H1 (cell line): ENCODE data around the gene OR10G2. TPM values are rescaled to one million over a fixed set of nuclear protein-coding genes. Genes with fewer than 3 reads are reported as not detected.

Experiments used
- CTCF ChIA-PET: fragments of 300-600 bp; sonication (Branson Sonifier 250); formaldehyde crosslinking; loops from one replicate; lab custom pipeline; 2021; ENCODE audit not compliant: partially characterized antibody; lab: Charles Lee
- POLR2A ChIA-PET: fragments of 300-600 bp; sonication (Branson Sonifier 250); formaldehyde crosslinking; loops from one replicate; lab custom pipeline; 2021; ENCODE audit warnings: inconsistent platforms; ENCODE audit not compliant: partially characterized antibody; lab: Charles Lee
- DNase-seq, 2 experiments: peaks; one replicate each; pipeline versions ENCODE4 v3.0.0 to v3.0.0-alpha.2; 2010 to 2022; ENCODE audit warnings: low spot score in 2 of 2, low read depth in 1 of 2, mixed read lengths in 1 of 2
- FAIRE-seq: peaks from 2 replicates; lab custom pipeline; 2011; peaks lifted over from hg19 to GRCh38; lab: Jason Lieb, UNC
- H2AFZ ChIP-seq: 2 replicates; pipeline ENCODE4 v1.8.1; 2012; ENCODE audit warnings: low read length, inconsistent platforms
- H2AK5ac ChIP-seq: 2 replicates; pipeline ENCODE4 v1.6.1; 2013; ENCODE audit warnings: low read depth, low read length
- H2BK120ac ChIP-seq: replicated peaks from 2 replicates; pipeline ENCODE3; 2013; ENCODE audit warnings: low read depth, low read length, inconsistent platforms
- H2BK12ac ChIP-seq: 2 replicates; pipeline ENCODE4 v1.6.1; 2013; ENCODE audit warnings: low read depth, low read length
- H2BK15ac ChIP-seq: 2 replicates; pipeline ENCODE4 v1.6.1; 2013; ENCODE audit warnings: low read length
- H2BK20ac ChIP-seq: 2 replicates; pipeline ENCODE4 v1.6.1; 2013; ENCODE audit warnings: low read length
- H2BK5ac ChIP-seq: 2 replicates; pipeline ENCODE4 v1.6.1; 2013; ENCODE audit warnings: low read depth, low read length
- H3K14ac ChIP-seq: 2 replicates; pipeline ENCODE4 v1.6.1; 2013; ENCODE audit warnings: inconsistent platforms; ENCODE audit not compliant: insufficient read length
- H3K18ac ChIP-seq: 2 replicates; pipeline ENCODE4 v1.6.1; 2013; ENCODE audit warnings: low read length; ENCODE audit errors: extremely low read depth
- H3K23ac ChIP-seq: 2 replicates; pipeline ENCODE4 v1.6.1; 2013; ENCODE audit warnings: inconsistent platforms; ENCODE audit not compliant: insufficient read length
- H3K23me2 ChIP-seq: 2 replicates; pipeline ENCODE4 v1.6.1; 2013; ENCODE audit warnings: low read depth, low read length
- H3K27ac ChIP-seq: 2 replicates; pipeline ENCODE4 v1.6.1; 2011; ENCODE audit warnings: low read depth, low read length, inconsistent platforms
- H3K27me3 ChIP-seq, 4 experiments: replicated peaks in 1 of 4; 1 replicate in 1 of 4; 2 replicates in 3 of 4; pipeline versions ENCODE4 v1.6.1 to v1.8.1; 2011 to 2013; ENCODE audit warnings: low read length in 3 of 4, mild to moderate bottlenecking in 3 of 4, inconsistent platforms in 2 of 4, mixed read lengths in 2 of 4, moderate library complexity in 1 of 4; ENCODE audit not compliant: control insufficient read depth in 3 of 4, insufficient read depth in 3 of 4; ENCODE audit errors: extremely low read depth in 1 of 4
- H3K36me3 ChIP-seq, 4 experiments: 2 replicates each; pipeline versions ENCODE4 v1.6.1 to v1.8.1; 2011 to 2013; ENCODE audit warnings: mild to moderate bottlenecking in 4 of 4, low read length in 3 of 4, moderate library complexity in 2 of 4, control low read depth in 1 of 4, inconsistent platforms in 1 of 4; ENCODE audit not compliant: insufficient read depth in 4 of 4, control insufficient read depth in 2 of 4
- H3K4ac ChIP-seq: replicated peaks from 2 replicates; pipeline ENCODE3; 2013; ENCODE audit warnings: low read length, low read depth, mixed read lengths, inconsistent platforms; ENCODE audit not compliant: insufficient read length
- H3K4me1 ChIP-seq, 4 experiments: replicated peaks in 1 of 4; 1 replicate in 1 of 4; 2 replicates in 3 of 4; pipeline versions ENCODE4 v1.6.1 to v1.8.1; 2011 to 2013; ENCODE audit warnings: low read length in 3 of 4, inconsistent platforms in 2 of 4, mixed read lengths in 1 of 4; ENCODE audit not compliant: insufficient read depth in 4 of 4, control insufficient read depth in 3 of 4
- H3K4me2 ChIP-seq, 2 experiments: 2 replicates each; pipeline versions ENCODE4 v1.6.1 to v1.8.1; 2011 to 2013; ENCODE audit warnings: low read depth in 2 of 2, low read length in 2 of 2, control low read depth in 1 of 2, inconsistent platforms in 1 of 2, mild to moderate bottlenecking in 1 of 2; ENCODE audit not compliant: insufficient read depth in 1 of 2
- H3K4me3 ChIP-seq, 4 experiments: fragments of 200-600, 300-600 bp in 1 of 4; sonication (generic), shearing (Covaris generic), sonication (Bioruptor Twin) in 1 of 4; 2 replicates each; pipeline versions ENCODE4 v1.5.1 to v1.8.1; 2011 to 2016; ENCODE audit warnings: low read length in 4 of 4, low read depth in 3 of 4, control low read depth in 2 of 4, inconsistent platforms in 2 of 4, mild to moderate bottlenecking in 2 of 4, mixed read lengths in 1 of 4, moderate library complexity in 1 of 4; ENCODE audit not compliant: insufficient read depth in 2 of 4; ENCODE audit errors: extremely low read depth in 1 of 4
- H3K56ac ChIP-seq: replicated peaks from 2 replicates; pipeline ENCODE3; 2013; ENCODE audit warnings: low read depth, mild to moderate bottlenecking, mixed read lengths, low read length, inconsistent platforms; ENCODE audit not compliant: insufficient read length
- H3K79me1 ChIP-seq: 2 replicates; pipeline ENCODE4 v1.6.1; 2013; ENCODE audit warnings: low read depth, low read length, control low read depth
- H3K79me2 ChIP-seq, 2 experiments: 2 replicates each; pipeline versions ENCODE4 v1.6.1 to v1.8.1; 2012 to 2013; ENCODE audit warnings: low read length in 2 of 2, mild to moderate bottlenecking in 2 of 2, inconsistent platforms in 1 of 2; ENCODE audit not compliant: insufficient read depth in 2 of 2, control insufficient read depth in 1 of 2
- H3K9ac ChIP-seq, 4 experiments: replicated peaks in 1 of 4; 1 replicate in 1 of 4; 2 replicates in 3 of 4; pipeline versions ENCODE4 v1.6.1 to v1.8.1; 2011 to 2013; ENCODE audit warnings: low read depth in 3 of 4, low read length in 3 of 4, control low read depth in 2 of 4, mild to moderate bottlenecking in 2 of 4, moderate library complexity in 2 of 4, inconsistent platforms in 1 of 4; ENCODE audit errors: extremely low read depth in 1 of 4
- H3K9me3 ChIP-seq, 2 experiments: 2 replicates each; pipeline versions ENCODE4 v1.6.1 to v1.8.1; 2012 to 2013; ENCODE audit warnings: mild to moderate bottlenecking in 2 of 2, moderate library complexity in 2 of 2, control low read depth in 1 of 2, inconsistent platforms in 1 of 2, low read depth in 1 of 2, low read length in 1 of 2, mixed read lengths in 1 of 2; ENCODE audit not compliant: insufficient read depth in 2 of 2
- H4K20me1 ChIP-seq, 2 experiments: replicated peaks in 1 of 2; 2 replicates each; pipeline versions ENCODE3 to v1.8.1; 2011 to 2013; ENCODE audit warnings: inconsistent platforms in 2 of 2, low read length in 2 of 2, mild to moderate bottlenecking in 1 of 2; ENCODE audit not compliant: insufficient read depth in 2 of 2, control insufficient read depth in 1 of 2
- H4K5ac ChIP-seq: 2 replicates; pipeline ENCODE4 v1.6.1; 2013; ENCODE audit warnings: low read length, low read depth, mixed read lengths, inconsistent platforms; ENCODE audit not compliant: insufficient read length
- H4K8ac ChIP-seq: 2 replicates; pipeline ENCODE4 v1.8.0; 2013; ENCODE audit warnings: mild to moderate bottlenecking, moderate library complexity, low read length, inconsistent platforms; ENCODE audit not compliant: insufficient read depth; ENCODE audit errors: extremely low read depth
- H4K91ac ChIP-seq: replicated peaks from 2 replicates; pipeline ENCODE3; 2013; ENCODE audit warnings: low read length, mixed read lengths, inconsistent platforms; ENCODE audit not compliant: insufficient read length
- BACH1 ChIP-seq: IDR thresholded peaks from 2 replicates; pipeline ENCODE4 v1.6.1; 2012; ENCODE audit warnings: low read length, improper control_type of control experiment
- CREB1 ChIP-seq: IDR thresholded peaks from 2 replicates; pipeline ENCODE4 v1.6.1; 2012; ENCODE audit warnings: inconsistent platforms
- HDAC2 ChIP-seq, 2 experiments: fragments of 300-600 bp in 1 of 2; sonication (generic) in 1 of 2; IDR thresholded peaks; 2 replicates each; pipeline ENCODE4 v1.6.1; 2011 to 2012; ENCODE audit warnings: low read depth in 2 of 2, low read length in 2 of 2, mild to moderate bottlenecking in 2 of 2, moderate library complexity in 2 of 2, borderline replicate concordance in 1 of 2, inconsistent platforms in 1 of 2
- KDM5A ChIP-seq: fragments of 200-600 bp; IDR thresholded peaks from 2 replicates; pipeline ENCODE4 v1.7.1; 2012; ENCODE audit warnings: mild to moderate bottlenecking, low read length, inconsistent platforms, mixed read lengths
- POLR2A ChIP-seq, 2 experiments: IDR thresholded peaks; 1 replicate in 1 of 2; 2 replicates in 1 of 2; pipeline ENCODE4 v1.6.1; 2011; ENCODE audit warnings: low read depth in 2 of 2, low read length in 2 of 2, mild to moderate bottlenecking in 2 of 2; ENCODE audit errors: control extremely low read depth in 1 of 2
- SP1 ChIP-seq: IDR thresholded peaks from 2 replicates; pipeline ENCODE4 v1.6.1; 2011; ENCODE audit warnings: low read depth, low read length
- SUZ12 ChIP-seq: fragments of 200-600 bp; sonication (generic); IDR thresholded peaks from 2 replicates; pipeline ENCODE4 v1.6.1; 2012; ENCODE audit warnings: mild to moderate bottlenecking, inconsistent platforms, low read length, moderate library complexity, mixed read lengths
- TBP ChIP-seq: IDR thresholded peaks from 2 replicates; pipeline ENCODE4 v1.6.1; 2011; ENCODE audit warnings: low read depth, low read length, improper control_type of control experiment
- WGBS, 2 experiments: shearing (Covaris generic) in 1 of 2; methylation state at CpG; one replicate each; pipeline versions ENCODE4 v1.1.6 to v1.1.7; 2013 to 2015; ENCODE audit warnings: low lambda C conversion rate in 2 of 2, mixed read lengths in 2 of 2, inconsistent platforms in 1 of 2, low coverage in 1 of 2, missing lambda C conversion rate in 1 of 2; ENCODE audit not compliant: insufficient replicate concordance in 2 of 2, insufficient coverage in 1 of 2, insufficient read length in 1 of 2; ENCODE audit errors: extremely low coverage in 1 of 2, missing lambda C conversion rate in 1 of 2; 5-methylcytosine and 5-hydroxymethylcytosine counted together
- polyA plus RNA-seq, 7 experiments: library from polyadenylated mRNA; depleted of rRNA in 3 of 7; stranded (reverse) in 5 of 7; unstranded in 2 of 7; fragments of >200 nt in 5 of 7; fragments of 200-250 nt in 2 of 7; gene quantifications; 1 replicate in 5 of 7; 2 replicates in 1 of 7; 4 replicates in 1 of 7; pipeline versions ENCODE4 v1.2.1 to v1.2.3, GENCODE V29; 2011 to 2013; ENCODE audit warnings: missing spikeins in 2 of 7, mixed read lengths in 2 of 7
- total RNA-seq: library from RNA; stranded (reverse); fragmentation: NEBNext Ultra II Directional; extraction: Animal tissue kit (Norgen Biotek cat#: 25700); gene quantifications from 2 replicates; pipeline ENCODE4 v1.2.1, GENCODE V29; 2021

Gene OR10G2
- total and polyA plus RNA-seq, 2 of the 8 experiments (the other 6 are each of a cell fraction or from before 2014, with no cell fraction given), result not detected

GRCh38 chr14:21626491-21627230 is 8.1 kb downstream of the OR10G2 start:
- H3K23me2 ChIP-seq, result no peaks in the 10 kb centered on the region
- no peaks in the 10 kb centered on the region for H4K20me1 ChIP-seq
- H3K27me3 ChIP-seq, result no peaks in the 10 kb centered on the region
- H4K8ac ChIP-seq, result no peak overlapping the region
- H2AFZ ChIP-seq, result no peak overlapping the region
- TF ChIP-seq KDM5A (no peak), TBP (no peak), SP1 (no peak), CREB1 (no peak), HDAC2 (IDR thresholded peaks at IDR 0.05; ENCODE audit: borderline replicate concordance in 1 of 2, low read depth in 2 of 2, low read length in 2 of 2) (no peak), POLR2A (IDR thresholded peaks at IDR 0.05; ENCODE audit: control extremely low read depth in 1 of 2, low read depth in 2 of 2, low read length in 2 of 2) (no peak), BACH1 (no peak), SUZ12 (no peak)
- no peak overlapping the region for H3K4me2 ChIP-seq
- H3K18ac ChIP-seq, result no peak overlapping the region
- H3K36me3 ChIP-seq, result no peaks in the 10 kb centered on the region
- H3K9ac ChIP-seq, result no peak overlapping the region
- no peak overlapping the region for H3K23ac ChIP-seq
- FAIRE-seq, result no peak
- H3K79me2 ChIP-seq, result no peaks in the 10 kb centered on the region
- no peak overlapping the region for H2BK20ac ChIP-seq
- no peaks in the 10 kb centered on the region for H3K79me1 ChIP-seq
- no peak overlapping the region for H3K56ac ChIP-seq
- DNase-seq, result no peak
- CTCF ChIA-PET, result interaction anchor here (0.6 to 1.2 kb wide), 2 partner anchors 9 to 197 kb away, joined by 3 to 4 read pairs; no protein-coding TSS in a partner anchor
- no peak overlapping the region for H3K14ac ChIP-seq
- no peaks in the 10 kb centered on the region for H3K9me3 ChIP-seq
- H4K91ac ChIP-seq, result no peak overlapping the region
- no peak overlapping the region for H3K4me3 ChIP-seq
- 90% methylated on average over 2 of the region's 3 CpGs; no CpG with 5 or more reads in 1 of the 2 experiments for WGBS, 2 experiments
- H3K4me1 ChIP-seq, result no peaks in the 10 kb centered on the region
- H3K4ac ChIP-seq, result no peak overlapping the region
- H2AK5ac ChIP-seq, result no peak overlapping the region
- no peak overlapping the region for H4K5ac ChIP-seq
- H2BK12ac ChIP-seq, result no peak overlapping the region
- no peak overlapping the region for H3K27ac ChIP-seq
- POLR2A ChIA-PET, result no interaction called here
- H2BK5ac ChIP-seq, result no peak overlapping the region
- H2BK120ac ChIP-seq, result no peak overlapping the region
- no peak overlapping the region for H2BK15ac ChIP-seq
